Tibial nerve (tissue), 4 donors: ENCODE results near the gene PIK3IP1. TPM values are rescaled to one million over a fixed set of nuclear protein-coding genes. Genes with fewer than 3 reads are reported as not detected.

Source experiments
- DNase-seq, 2 donors: peaks; one replicate each; pipeline ENCODE4 v3.0.0-alpha.2; 2019; ENCODE audit warnings: low spot score in 2 of 2
- H3K27ac ChIP-seq, 4 donors: fragments of 200-600 bp; sonication (generic) in 3 of 4; one replicate each; pipeline ENCODE4 v1.5.1; 2017 to 2019; ENCODE audit warnings: mild to moderate bottlenecking in 1 of 4
- H3K27me3 ChIP-seq, 2 donors: fragments of 200-600 bp; sonication (generic) in 1 of 2; one replicate each; pipeline versions ENCODE4 v1.5.1 to v1.6.0; 2017 to 2019
- H3K36me3 ChIP-seq, 3 donors: fragments of 200-600 bp; sonication (generic); one replicate each; pipeline ENCODE4 v1.5.1; 2018 to 2019
- H3K4me1 ChIP-seq, 4 donors: fragments of 200-600 bp; sonication (generic) in 3 of 4; one replicate each; pipeline ENCODE4 v1.5.1; 2017 to 2019
- H3K4me3 ChIP-seq, 4 donors: fragments of 200-600 bp; sonication (generic) in 3 of 4; one replicate each; pipeline ENCODE4 v1.5.1; 2017 to 2019; ENCODE audit warnings: mild to moderate bottlenecking in 1 of 4, moderate library complexity in 1 of 4
- H3K9me3 ChIP-seq, 4 donors: fragments of 200-600 bp; sonication (generic) in 3 of 4; one replicate each; pipeline ENCODE4 v1.5.1; 2017 to 2019
- EP300 ChIP-seq, 2 donors: sonication (generic); formaldehyde crosslinking; IDR thresholded peaks; one replicate each; pipeline ENCODE4 v1.6.1; 2017; ENCODE audit warnings: antibody characterized with exemption in 2 of 2, mild to moderate bottlenecking in 1 of 2
- POLR2A ChIP-seq, 2 donors: fragments of 450-650 bp; IDR thresholded peaks; one replicate each; pipeline ENCODE4 v1.6.1; 2017; ENCODE audit warnings: antibody characterized with exemption in 2 of 2, mild to moderate bottlenecking in 2 of 2, moderate library complexity in 2 of 2
- WGBS, 2 donors: methylation state at CpG; one replicate each; pipeline ENCODE4 v1.1.5; 2018; 5-methylcytosine and 5-hydroxymethylcytosine counted together
- total RNA-seq, 4 donors: library from RNA; depleted of rRNA; stranded (reverse); fragments of >200 nt; gene quantifications; one replicate each; pipeline ENCODE4 v1.1.0, GENCODE V29; 2016
- TF ChIP-seq, protein P1 (sequence below), 5 experiments: fragments of 200-600 bp in 3 of 5; fragments of 450-650 bp in 2 of 5; sonication (generic) in 3 of 5; IDR thresholded peaks; one replicate each; pipeline ENCODE4 v1.5.1; 2016 to 2019; ENCODE audit warnings: antibody characterized with exemption in 5 of 5, mild to moderate bottlenecking in 3 of 5, moderate library complexity in 2 of 5

The PIK3IP1 gene
- total RNA-seq, 4 donors from 2014 or later: 54.8 to 106 (median 80.5) TPM

DNA sequence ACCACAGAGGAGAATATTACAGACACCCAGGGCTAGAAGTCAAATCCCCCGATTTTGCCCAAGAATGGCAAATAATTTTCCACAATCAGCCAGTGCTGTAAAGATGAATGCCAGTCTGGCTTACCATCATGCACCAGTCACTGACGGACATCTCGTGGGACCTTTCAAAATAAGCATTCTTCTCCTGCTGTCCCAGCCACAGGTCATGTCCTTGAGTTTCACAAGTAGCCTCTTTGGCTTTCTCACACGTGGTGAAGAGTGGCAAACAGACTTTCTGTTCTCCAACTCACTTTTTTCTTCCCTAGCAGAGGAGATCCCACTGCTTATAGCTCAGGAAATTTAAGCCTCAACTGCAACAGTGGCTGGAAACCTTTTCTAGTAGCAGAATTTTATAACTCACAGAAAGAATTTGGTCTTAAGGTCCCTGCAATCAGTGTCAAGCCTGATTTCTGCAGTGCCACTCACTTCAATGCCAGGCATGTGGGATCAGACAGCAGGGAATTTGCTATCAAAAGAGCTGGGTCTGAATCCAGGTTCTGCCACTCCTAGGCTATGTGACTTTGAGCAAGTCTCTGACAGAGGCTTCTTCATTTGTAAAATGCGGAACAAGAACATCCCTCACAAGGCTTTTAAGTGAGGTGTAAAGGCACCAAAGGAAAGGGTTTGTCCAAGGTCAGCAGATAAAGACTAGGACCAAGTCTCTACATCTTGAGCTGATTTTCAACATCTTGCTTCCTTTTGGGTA is 3.6 kb downstream of the PIK3IP1 start:
- WGBS, 2 donors: 46 to 49% methylated on average over 5 of the region's 5 CpGs
- Histone ChIP-seq H3K4me3 (peak overlapping the region in 1 of 4 donors; percentile 80), H3K27ac (peak overlapping the region; percentile 92 to 99 (median 98)), H3K27me3 (no peaks in the 10 kb centered on the region), H3K9me3 (no peaks in the 10 kb centered on the region), H3K36me3 (peaks cover 0 to 58% (median 27%) of the 10 kb centered on the region in 3 donors), H3K4me1 (peaks cover 0 to 78% (median 61%) of the 10 kb centered on the region in 4 donors)
- peak in 1 of 2 donors; percentile 14 for TF ChIP-seq EP300 (IDR thresholded peaks at IDR 0.05)
- TF ChIP-seq, protein P1, sequence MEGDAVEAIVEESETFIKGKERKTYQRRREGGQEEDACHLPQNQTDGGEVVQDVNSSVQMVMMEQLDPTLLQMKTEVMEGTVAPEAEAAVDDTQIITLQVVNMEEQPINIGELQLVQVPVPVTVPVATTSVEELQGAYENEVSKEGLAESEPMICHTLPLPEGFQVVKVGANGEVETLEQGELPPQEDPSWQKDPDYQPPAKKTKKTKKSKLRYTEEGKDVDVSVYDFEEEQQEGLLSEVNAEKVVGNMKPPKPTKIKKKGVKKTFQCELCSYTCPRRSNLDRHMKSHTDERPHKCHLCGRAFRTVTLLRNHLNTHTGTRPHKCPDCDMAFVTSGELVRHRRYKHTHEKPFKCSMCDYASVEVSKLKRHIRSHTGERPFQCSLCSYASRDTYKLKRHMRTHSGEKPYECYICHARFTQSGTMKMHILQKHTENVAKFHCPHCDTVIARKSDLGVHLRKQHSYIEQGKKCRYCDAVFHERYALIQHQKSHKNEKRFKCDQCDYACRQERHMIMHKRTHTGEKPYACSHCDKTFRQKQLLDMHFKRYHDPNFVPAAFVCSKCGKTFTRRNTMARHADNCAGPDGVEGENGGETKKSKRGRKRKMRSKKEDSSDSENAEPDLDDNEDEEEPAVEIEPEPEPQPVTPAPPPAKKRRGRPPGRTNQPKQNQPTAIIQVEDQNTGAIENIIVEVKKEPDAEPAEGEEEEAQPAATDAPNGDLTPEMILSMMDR (IDR thresholded peaks at IDR 0.05): no peak
- no peak for TF ChIP-seq POLR2A (IDR thresholded peaks at IDR 0.05)
- DNase-seq: no peak

DNA sequence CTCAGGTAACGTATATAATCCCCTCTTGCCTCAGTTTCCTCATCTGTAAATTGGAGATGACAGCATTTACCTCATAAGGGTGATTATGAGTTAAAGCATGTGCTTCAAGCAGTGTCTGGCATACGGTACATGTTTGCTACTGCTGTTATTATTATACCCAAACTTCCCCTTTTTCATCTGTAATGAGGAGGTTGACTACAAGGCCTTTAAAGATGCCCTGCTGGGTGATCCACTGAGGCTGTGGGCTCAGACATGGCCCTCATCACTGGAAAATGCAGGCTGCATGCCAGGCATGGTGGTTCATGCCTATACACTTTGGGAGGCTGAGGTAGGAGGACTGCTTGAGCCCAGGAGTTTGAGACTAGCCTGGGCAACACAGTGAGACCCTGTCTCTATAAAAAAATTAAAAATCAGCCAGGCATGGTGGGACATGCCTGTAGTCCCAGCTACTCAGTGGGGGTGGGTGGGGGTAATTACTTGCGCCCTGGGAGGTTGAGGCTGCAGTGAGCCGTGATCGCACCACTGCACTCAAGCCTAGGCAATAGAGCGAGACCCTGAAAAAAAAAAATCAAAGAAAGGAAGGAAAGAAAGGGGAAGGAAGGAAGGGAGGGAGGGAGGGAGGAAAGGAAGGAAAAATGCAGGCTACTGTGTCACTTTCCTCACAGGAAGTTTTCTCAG is 4.3 kb downstream of the PIK3IP1 start:
- Histone ChIP-seq H3K27ac (peak overlapping the region; percentile 92 to 99 (median 98)), H3K4me1 (peaks cover 0 to 80% (median 58%) of the 10 kb centered on the region in 4 donors), H3K27me3 (no peaks in the 10 kb centered on the region), H3K36me3 (peaks cover 0 to 65% (median 28%) of the 10 kb centered on the region in 3 donors), H3K4me3 (no peak overlapping the region), H3K9me3 (no peaks in the 10 kb centered on the region)
- no peak for DNase-seq
- no peak for TF ChIP-seq POLR2A (IDR thresholded peaks at IDR 0.05)
- TF ChIP-seq, protein P1 (IDR thresholded peaks at IDR 0.05): no peak
- TF ChIP-seq EP300 (IDR thresholded peaks at IDR 0.05): no peak
- WGBS, 2 donors: 70 to 81% methylated on average over 5 to 6 of the region's 6 CpGs

DNA sequence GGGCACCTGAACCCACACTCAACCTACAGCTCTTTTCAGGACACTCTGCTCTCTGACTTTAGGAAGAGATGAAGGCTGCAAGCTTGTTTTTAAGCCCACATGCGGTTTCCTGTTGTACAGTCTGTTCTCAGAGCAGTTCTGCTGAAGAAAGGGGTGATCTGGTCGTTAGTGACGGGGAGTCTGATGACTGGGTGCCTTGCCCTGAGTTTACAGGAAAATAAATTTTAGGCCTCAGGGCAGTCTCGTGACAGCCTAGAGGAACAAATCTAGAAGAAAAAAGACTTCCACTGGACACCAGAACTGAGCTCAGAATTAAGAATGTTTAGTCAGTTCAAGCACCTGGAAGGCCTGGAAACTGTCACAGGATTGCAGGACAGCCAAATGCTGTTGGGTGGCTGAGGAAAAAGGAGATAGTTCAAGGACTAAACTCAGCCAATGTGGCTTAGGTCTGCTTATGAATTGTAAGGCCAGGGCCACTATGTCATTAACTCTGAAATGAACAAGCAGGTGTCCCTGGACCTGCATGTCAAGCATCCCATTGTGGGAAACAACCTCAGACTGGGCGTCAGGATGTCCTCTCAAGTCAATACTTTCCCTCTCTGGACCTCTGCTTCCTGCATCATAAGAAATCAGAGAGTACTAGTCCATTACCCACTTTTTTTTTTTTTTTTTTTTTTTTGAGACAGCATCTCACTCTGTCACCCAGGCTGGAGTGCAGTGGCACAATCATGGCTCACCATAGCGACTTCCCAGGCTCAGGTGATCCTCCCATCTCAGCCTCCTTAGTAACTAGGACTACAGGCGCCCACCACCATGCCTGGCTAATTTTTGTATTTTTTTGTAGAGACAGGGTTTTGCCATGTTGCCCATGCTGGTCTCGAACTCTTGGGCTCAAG is 5.7 kb downstream of the PIK3IP1 start:
- H3K4me3 ChIP-seq: no peak overlapping the region
- WGBS, 2 donors: 75 to 77% methylated on average over 8 of the region's 8 CpGs
- H3K4me1 ChIP-seq: peaks cover 0 to 76% (median 55%) of the 10 kb centered on the region in 4 donors
- H3K27ac ChIP-seq: peak overlapping the region in 3 of 4 donors; percentile 97 to 99 (median 98)
- peaks cover 0 to 79% (median 28%) of the 10 kb centered on the region in 3 donors for H3K36me3 ChIP-seq
- DNase-seq: peak in 1 of 2 donors; percentile 55
- no peaks in the 10 kb centered on the region for H3K27me3 ChIP-seq
- no peaks in the 10 kb centered on the region for H3K9me3 ChIP-seq
- peak in 1 of 2 donors; percentile 27 for TF ChIP-seq POLR2A (IDR thresholded peaks at IDR 0.05)
- TF ChIP-seq, protein P1 (IDR thresholded peaks at IDR 0.05): no peak
- TF ChIP-seq EP300 (IDR thresholded peaks at IDR 0.05): peak; percentile 75 to 78

DNA sequence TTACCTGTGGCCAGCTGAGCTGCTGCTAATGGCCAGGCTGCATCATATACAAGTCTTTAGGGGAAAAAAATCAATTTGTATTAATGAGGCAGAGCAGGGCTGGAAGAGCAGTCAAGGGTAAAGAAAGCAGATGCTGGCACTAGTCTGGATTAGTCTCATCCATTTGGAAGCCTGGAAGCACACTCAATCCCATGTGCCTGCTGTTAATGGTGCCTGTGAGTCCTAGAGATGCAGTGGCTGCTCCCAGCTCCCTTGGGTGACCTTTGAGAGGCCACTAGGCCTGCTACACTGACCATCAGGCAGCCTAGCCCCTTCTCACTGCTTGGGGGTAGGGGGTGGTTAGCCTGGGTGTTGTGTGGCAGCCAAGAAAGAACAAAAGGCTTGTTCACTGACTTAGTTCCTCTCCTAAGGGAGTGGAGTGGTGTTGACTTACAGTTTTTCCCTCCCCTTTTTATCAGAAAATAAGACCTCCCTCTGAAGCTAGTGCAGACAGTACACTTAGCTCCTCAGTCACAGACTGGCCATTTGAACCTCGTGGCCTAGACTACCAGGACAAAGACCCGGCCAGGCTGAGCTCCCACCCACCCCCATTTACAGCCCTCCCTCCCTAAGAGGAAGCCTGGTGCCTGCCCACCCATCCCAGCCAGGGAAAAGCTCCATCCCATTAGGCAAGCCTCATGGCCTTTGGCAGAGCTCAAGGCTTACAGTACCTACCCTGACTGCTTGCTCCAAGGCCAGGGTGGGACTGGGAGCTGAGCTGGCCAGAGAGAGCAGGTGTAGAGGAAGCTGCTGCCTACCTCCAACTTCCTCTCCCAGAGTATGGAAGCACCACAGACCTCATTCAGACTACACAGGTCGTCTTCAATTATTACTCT is 7.8 kb downstream of the PIK3IP1 start:
- no peak for DNase-seq
- Histone ChIP-seq H3K4me3 (no peak overlapping the region), H3K36me3 (peaks cover 0 to 97% (median 31%) of the 10 kb centered on the region in 3 donors), H3K27ac (peak overlapping the region; percentile 17 to 99 (median 98)), H3K27me3 (no peaks in the 10 kb centered on the region), H3K4me1 (peaks cover 0 to 68% (median 50%) of the 10 kb centered on the region in 4 donors), H3K9me3 (no peaks in the 10 kb centered on the region)
- WGBS, 2 donors: 13 to 30% methylated on average over 3 of the region's 3 CpGs
- no peak for TF ChIP-seq POLR2A (IDR thresholded peaks at IDR 0.05)
- TF ChIP-seq, protein P1 (IDR thresholded peaks at IDR 0.05): no peak
- TF ChIP-seq EP300 (IDR thresholded peaks at IDR 0.05): no peak
